PC-3 (cell line): ENCODE data around the gene DAO. TPM values are rescaled to one million over a fixed set of nuclear protein-coding genes. Genes with fewer than 3 reads are reported as not detected.

Source experiments
- ATAC-seq: fragments of 200-7000 bp; cut with Tn5 transposase; 2 replicates; pipeline ENCODE4 v1.9.1; 2020; ENCODE audit warnings: mild to moderate bottlenecking, moderate library complexity
- BruUV-seq: library from RNA; stranded (reverse); fragments of 400-500 nt; replicated peaks from 2 replicates; lab custom pipeline; 2021; lab: Mats Ljungman, UMichigan
- CTCF ChIA-PET: fragments of 300-600 bp; sonication (Branson Sonifier 250); formaldehyde crosslinking; loops from one replicate; lab custom pipeline; 2022; ENCODE audit warnings: antibody characterized with exemption; lab: Charles Lee
- POLR2A ChIA-PET: fragments of 300-600 bp; sonication (Branson Sonifier 250); formaldehyde crosslinking; loops from one replicate; lab custom pipeline; 2022; ENCODE audit warnings: antibody characterized with exemption; ENCODE audit not compliant: unreplicated experiment; lab: Charles Lee
- DNase-seq: peaks from one replicate; pipeline ENCODE4 v3.0.0-alpha.2; 2015
- H2AFZ ChIP-seq: fragments of 300-600 bp; sonication (generic); 2 replicates; pipeline ENCODE4 v1.6.0; 2016; ENCODE audit warnings: antibody characterized with exemption, low read length
- H3F3A ChIP-seq: fragments of 300-600 bp; sonication (generic); one replicate; pipeline ENCODE4 v1.6.0; 2017; ENCODE audit warnings: antibody characterized with exemption, low read length, control low read depth, mild to moderate bottlenecking; ENCODE audit not compliant: unreplicated experiment
- H3K27ac ChIP-seq: fragments of 300-600 bp; sonication (generic); 2 replicates; pipeline ENCODE4 v1.5.1; 2016; ENCODE audit warnings: mild to moderate bottlenecking, low read length
- H3K27me3 ChIP-seq: fragments of 300-600 bp; sonication (generic); 2 replicates; pipeline ENCODE4 v1.6.1; 2016; ENCODE audit warnings: low read length, mixed read lengths
- H3K36me3 ChIP-seq: fragments of 300-600 bp; sonication (generic); 2 replicates; pipeline ENCODE4 v1.6.1; 2016; ENCODE audit warnings: low read depth, mixed run types, low read length, mixed read lengths
- H3K4me1 ChIP-seq: fragments of 300-600 bp; sonication (generic); 2 replicates; pipeline ENCODE4 v1.5.1; 2016; ENCODE audit warnings: low read length; ENCODE audit not compliant: insufficient read depth
- H3K4me2 ChIP-seq: fragments of 300-600 bp; sonication (generic); 2 replicates; pipeline ENCODE4 v1.6.0; 2016; ENCODE audit warnings: low read length
- H3K4me3 ChIP-seq: fragments of 300-600 bp; sonication (generic); 2 replicates; pipeline ENCODE4 v1.5.1; 2016; ENCODE audit warnings: mild to moderate bottlenecking, low read length, mixed read lengths
- H3K79me2 ChIP-seq: fragments of 300-600 bp; sonication (generic); 2 replicates; pipeline ENCODE4 v1.6.1; 2017; ENCODE audit warnings: low read length, mixed read lengths
- H3K9ac ChIP-seq: fragments of 300-600 bp; sonication (generic); 2 replicates; pipeline ENCODE4 v1.6.0; 2016; ENCODE audit warnings: mild to moderate bottlenecking, low read length
- H3K9me2 ChIP-seq: fragments of 300-600 bp; sonication (generic); replicated peaks from 2 replicates; pipeline ENCODE4 v1.6.1; 2016; ENCODE audit warnings: mixed run types, low read length, mixed read lengths
- H3K9me3 ChIP-seq: fragments of 300-600 bp; sonication (generic); 2 replicates; pipeline ENCODE4 v1.6.1; 2016; ENCODE audit warnings: low read length, mixed read lengths
- H4K20me1 ChIP-seq: fragments of 300-600 bp; sonication (generic); 2 replicates; pipeline ENCODE4 v1.6.1; 2016; ENCODE audit warnings: low read length, mixed read lengths
- CTCF ChIP-seq: fragments of 300-600 bp; sonication (generic); conservative IDR thresholded peaks from 2 replicates; pipeline ENCODE4 v1.5.1; 2017; ENCODE audit warnings: antibody characterized with exemption, low read depth, mild to moderate bottlenecking, low read length
- EZH2 ChIP-seq: fragments of 300-600 bp; sonication (generic); IDR thresholded peaks from one replicate; pipeline ENCODE4 v1.6.1; 2017; ENCODE audit warnings: antibody characterized with exemption, mild to moderate bottlenecking, low read length; ENCODE audit not compliant: unreplicated experiment
- EZH2phosphoT487 ChIP-seq: fragments of 300-600 bp; sonication (generic); IDR thresholded peaks from 2 replicates; pipeline ENCODE4 v1.6.1; 2018; ENCODE audit warnings: mild to moderate bottlenecking, antibody characterized with exemption, low read length, borderline replicate concordance
- intact Hi-C: fragments of 100-400 bp; cut with micrococcal nuclease; formaldehyde crosslinking; loops from 2 replicates; pipeline ENCODE4 v1.9.0; 2023
- total RNA-seq: library from RNA; depleted of rRNA; stranded (reverse); fragments of >200 nt; gene quantifications from 2 replicates; pipeline ENCODE4 v1.2.3, GENCODE V29; 2014

DAO gene
- total RNA-seq, 1 experiment from 2014 or later = not detected

GRCh38 chr12:108947097-108947496, 67.2 kb downstream of the DAO start:
- Histone ChIP-seq H3F3A (no peaks in the 10 kb centered on the region), H3K9me2 (no peaks in the 10 kb centered on the region), H3K27ac (no peak overlapping the region), H3K27me3 (peaks cover 5% of the 10 kb centered on the region; the same call in 1 of the 2 replicates), H3K9ac (no peak overlapping the region), H4K20me1 (no peaks in the 10 kb centered on the region), H3K79me2 (no peaks in the 10 kb centered on the region), H3K36me3 (no peaks in the 10 kb centered on the region), H3K4me1 (no peaks in the 10 kb centered on the region), H3K9me3 (peaks cover 4% of the 10 kb centered on the region; the same call in 1 of the 2 replicates), H3K4me2 (no peak overlapping the region), H3K4me3 (no peak overlapping the region), H2AFZ (no peak overlapping the region)
- ATAC-seq (no peak), DNase-seq (no peak)
- BruUV-seq = no TSS peak
- intact Hi-C loops = no loop called here
- POLR2A ChIA-PET = no interaction called here
- TF ChIP-seq CTCF = no peak
- no peak for TF ChIP-seq EZH2
- TF ChIP-seq EZH2phosphoT487 = no peak
- CTCF ChIA-PET = no interaction called here

DNA sequence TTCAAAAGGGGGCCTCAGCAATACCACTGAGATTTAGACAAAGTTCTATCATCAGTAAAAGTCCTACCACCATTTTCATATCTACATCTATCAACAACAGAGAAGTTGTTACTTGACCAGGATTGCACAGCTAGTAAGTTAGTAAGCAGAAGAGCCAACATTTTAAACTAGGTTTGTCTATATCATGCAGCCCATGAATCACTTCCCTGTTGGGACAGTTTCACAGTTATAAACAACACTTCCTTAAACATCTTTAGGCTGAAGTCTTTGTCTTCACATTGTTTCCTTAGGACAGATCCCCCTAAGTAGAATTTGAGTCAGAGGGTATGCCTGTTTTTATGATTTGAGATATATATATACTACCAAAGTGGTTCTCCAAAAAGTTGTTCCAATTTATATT, 68.5 kb downstream of the DAO start:
- TF ChIP-seq EZH2 (no peak), EZH2phosphoT487 (no peak), CTCF (no peak)
- no peaks in the 10 kb centered on the region for H3K79me2 ChIP-seq
- POLR2A ChIA-PET = no interaction called here
- H2AFZ ChIP-seq = no peak overlapping the region
- DNase-seq (no peak), ATAC-seq (no peak)
- no TSS peak for BruUV-seq
- H3K9me2 ChIP-seq = no peaks in the 10 kb centered on the region
- H4K20me1 ChIP-seq = no peaks in the 10 kb centered on the region
- no peak overlapping the region for H3K4me2 ChIP-seq
- peaks cover 4% of the 10 kb centered on the region; the same call in 1 of the 2 replicates for H3K9me3 ChIP-seq
- no peaks in the 10 kb centered on the region for H3F3A ChIP-seq
- H3K4me3 ChIP-seq = no peak overlapping the region
- CTCF ChIA-PET = no interaction called here
- intact Hi-C loops = no loop called here
- H3K4me1 ChIP-seq = no peaks in the 10 kb centered on the region
- H3K27ac ChIP-seq = no peak overlapping the region
- no peaks in the 10 kb centered on the region for H3K36me3 ChIP-seq
- no peak overlapping the region for H3K9ac ChIP-seq
- H3K27me3 ChIP-seq = 0 out of 2 replicates have a peak, but pooled peaks cover 4% of the 10 kb centered on the region

DNA sequence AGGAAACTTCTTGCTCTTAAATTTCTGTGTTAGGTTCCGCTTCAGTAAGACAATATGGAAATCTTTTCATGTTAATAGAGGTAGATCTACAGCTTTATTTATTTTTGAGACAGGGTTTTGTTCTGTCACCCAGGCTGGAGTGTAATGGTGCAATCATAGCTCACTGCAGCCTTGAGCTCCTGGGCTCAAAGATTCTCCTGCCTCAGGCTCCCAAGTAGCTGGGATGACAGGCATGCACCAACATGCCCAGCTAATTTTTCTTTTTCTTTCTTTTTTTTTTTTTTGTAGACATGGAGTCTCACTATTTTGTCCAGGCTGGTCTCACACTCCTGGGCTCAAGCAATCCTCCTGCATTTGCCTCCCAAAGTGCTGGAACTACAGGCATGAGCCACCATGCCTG, 70.1 kb downstream of the DAO start:
- Histone ChIP-seq H3K4me2 (no peak overlapping the region), H2AFZ (no peak overlapping the region), H3K9ac (no peak overlapping the region), H4K20me1 (no peaks in the 10 kb centered on the region), H3K4me1 (no peaks in the 10 kb centered on the region), H3K27ac (no peak overlapping the region), H3K9me3 (peaks cover 4% of the 10 kb centered on the region; the same call in 1 of the 2 replicates), H3F3A (no peaks in the 10 kb centered on the region), H3K27me3 (peaks cover 8% of the 10 kb centered on the region; the same call in 1 of the 2 replicates), H3K36me3 (no peaks in the 10 kb centered on the region), H3K79me2 (no peaks in the 10 kb centered on the region), H3K4me3 (no peak overlapping the region), H3K9me2 (no peaks in the 10 kb centered on the region)
- TF ChIP-seq EZH2phosphoT487 (no peak), EZH2 (no peak), CTCF (no peak)
- intact Hi-C loops = loop anchor here (10.0 kb wide), 1 partner anchor 285 kb away; no protein-coding TSS in a partner anchor
- ChIA-PET CTCF (no interaction called here), POLR2A (no interaction called here)
- ATAC-seq (no peak), DNase-seq (no peak)
- no TSS peak for BruUV-seq
